HL-60 (cell line): ENCODE data around the gene FBXL17.

ENCODE experiments used
- SPI1 ChIP-seq: IDR thresholded peaks from 2 replicates; pipeline ENCODE4 v1.6.1; 2012; ENCODE audit warnings: low read depth, mild to moderate bottlenecking, borderline replicate concordance
- TF ChIP-seq, protein P1 (sequence below): IDR thresholded peaks from one replicate; pipeline ENCODE4 v1.5.1; 2011; ENCODE audit warnings: low read length, control low read depth, inconsistent platforms; ENCODE audit not compliant: insufficient read depth
- TF ChIP-seq, protein P2 (sequence below): IDR thresholded peaks from 2 replicates; pipeline ENCODE4 v1.6.1; 2012; ENCODE audit warnings: low read depth; ENCODE audit not compliant: insufficient replicate concordance

DNA sequence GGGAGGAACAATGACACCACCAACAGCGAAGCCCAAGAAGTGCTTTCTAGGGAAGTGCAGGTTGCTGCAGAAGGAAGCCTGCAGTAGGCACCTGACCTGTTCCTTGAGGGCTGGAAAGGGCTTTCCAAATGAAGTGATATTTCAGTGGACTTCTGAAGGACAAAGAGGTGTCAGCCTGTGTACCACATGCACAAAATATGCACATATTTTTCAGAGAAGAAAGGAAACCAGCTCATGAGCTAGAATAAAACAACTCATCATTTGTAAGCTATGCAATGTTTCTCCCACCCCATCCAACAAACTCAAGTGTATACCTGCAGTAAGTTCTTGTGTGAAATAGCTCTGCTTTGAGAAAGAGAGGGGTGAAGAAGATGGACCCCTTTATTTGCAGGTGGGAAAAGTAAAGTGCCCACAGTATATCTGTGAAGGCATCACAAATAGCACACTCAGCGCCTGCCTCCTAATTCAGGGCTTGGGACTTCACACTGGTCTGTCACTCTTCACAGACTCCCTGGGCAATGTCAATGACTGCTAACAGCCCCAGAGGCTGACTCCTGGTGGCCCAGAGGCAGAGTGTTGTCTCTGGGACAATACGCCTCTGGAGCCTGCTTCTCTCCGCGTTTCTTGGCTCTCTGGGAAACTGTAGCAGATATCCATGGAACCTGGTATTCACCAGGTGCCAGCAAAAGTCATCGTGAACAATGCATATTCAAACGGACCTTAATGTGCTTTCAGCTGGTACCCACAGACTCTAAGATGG lies 513.1 kb downstream of the FBXL17 start:
- TF ChIP-seq, protein P1, sequence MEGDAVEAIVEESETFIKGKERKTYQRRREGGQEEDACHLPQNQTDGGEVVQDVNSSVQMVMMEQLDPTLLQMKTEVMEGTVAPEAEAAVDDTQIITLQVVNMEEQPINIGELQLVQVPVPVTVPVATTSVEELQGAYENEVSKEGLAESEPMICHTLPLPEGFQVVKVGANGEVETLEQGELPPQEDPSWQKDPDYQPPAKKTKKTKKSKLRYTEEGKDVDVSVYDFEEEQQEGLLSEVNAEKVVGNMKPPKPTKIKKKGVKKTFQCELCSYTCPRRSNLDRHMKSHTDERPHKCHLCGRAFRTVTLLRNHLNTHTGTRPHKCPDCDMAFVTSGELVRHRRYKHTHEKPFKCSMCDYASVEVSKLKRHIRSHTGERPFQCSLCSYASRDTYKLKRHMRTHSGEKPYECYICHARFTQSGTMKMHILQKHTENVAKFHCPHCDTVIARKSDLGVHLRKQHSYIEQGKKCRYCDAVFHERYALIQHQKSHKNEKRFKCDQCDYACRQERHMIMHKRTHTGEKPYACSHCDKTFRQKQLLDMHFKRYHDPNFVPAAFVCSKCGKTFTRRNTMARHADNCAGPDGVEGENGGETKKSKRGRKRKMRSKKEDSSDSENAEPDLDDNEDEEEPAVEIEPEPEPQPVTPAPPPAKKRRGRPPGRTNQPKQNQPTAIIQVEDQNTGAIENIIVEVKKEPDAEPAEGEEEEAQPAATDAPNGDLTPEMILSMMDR = no peak
- TF ChIP-seq SPI1 = no peak
- TF ChIP-seq, protein P2, sequence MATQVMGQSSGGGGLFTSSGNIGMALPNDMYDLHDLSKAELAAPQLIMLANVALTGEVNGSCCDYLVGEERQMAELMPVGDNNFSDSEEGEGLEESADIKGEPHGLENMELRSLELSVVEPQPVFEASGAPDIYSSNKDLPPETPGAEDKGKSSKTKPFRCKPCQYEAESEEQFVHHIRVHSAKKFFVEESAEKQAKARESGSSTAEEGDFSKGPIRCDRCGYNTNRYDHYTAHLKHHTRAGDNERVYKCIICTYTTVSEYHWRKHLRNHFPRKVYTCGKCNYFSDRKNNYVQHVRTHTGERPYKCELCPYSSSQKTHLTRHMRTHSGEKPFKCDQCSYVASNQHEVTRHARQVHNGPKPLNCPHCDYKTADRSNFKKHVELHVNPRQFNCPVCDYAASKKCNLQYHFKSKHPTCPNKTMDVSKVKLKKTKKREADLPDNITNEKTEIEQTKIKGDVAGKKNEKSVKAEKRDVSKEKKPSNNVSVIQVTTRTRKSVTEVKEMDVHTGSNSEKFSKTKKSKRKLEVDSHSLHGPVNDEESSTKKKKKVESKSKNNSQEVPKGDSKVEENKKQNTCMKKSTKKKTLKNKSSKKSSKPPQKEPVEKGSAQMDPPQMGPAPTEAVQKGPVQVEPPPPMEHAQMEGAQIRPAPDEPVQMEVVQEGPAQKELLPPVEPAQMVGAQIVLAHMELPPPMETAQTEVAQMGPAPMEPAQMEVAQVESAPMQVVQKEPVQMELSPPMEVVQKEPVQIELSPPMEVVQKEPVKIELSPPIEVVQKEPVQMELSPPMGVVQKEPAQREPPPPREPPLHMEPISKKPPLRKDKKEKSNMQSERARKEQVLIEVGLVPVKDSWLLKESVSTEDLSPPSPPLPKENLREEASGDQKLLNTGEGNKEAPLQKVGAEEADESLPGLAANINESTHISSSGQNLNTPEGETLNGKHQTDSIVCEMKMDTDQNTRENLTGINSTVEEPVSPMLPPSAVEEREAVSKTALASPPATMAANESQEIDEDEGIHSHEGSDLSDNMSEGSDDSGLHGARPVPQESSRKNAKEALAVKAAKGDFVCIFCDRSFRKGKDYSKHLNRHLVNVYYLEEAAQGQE = no peak
